Measurements from ENCODE around the gene ATRIP. TPM values are rescaled to one million over a fixed set of nuclear protein-coding genes. Genes with fewer than 3 reads are reported as not detected.
A peak's percentile ranks its signal among the peaks of the same experiment; 100 is the strongest.

The ATRIP gene
- total RNA-seq, 1 experiment from 2014 or later, result 12.5 TPM

DNA sequence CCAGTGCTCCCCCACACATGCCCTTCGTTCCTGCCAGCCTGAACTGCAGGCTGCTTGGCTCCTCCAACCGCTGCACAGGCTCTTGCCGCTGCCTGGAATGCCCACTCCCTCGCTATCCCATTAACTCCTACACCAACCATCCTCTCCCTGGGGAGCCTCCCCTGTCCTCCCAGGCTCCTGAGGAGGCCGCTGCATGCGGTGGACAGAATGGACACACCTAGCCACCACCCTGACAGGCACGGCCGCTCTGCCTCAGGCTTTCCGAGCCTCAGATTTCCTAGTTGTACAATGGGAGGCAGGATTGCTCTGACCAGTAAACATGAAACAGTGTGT is 18.9 kb upstream of the ATRIP start:
- BruUV-seq (replicated peaks), result no TSS peak
- peak overlapping the region; percentile 77 for H3K27ac Mint-ChIP-seq (ENCODE audit: unreplicated experiment)
- CTCF ChIA-PET, result interaction anchor here (2.0 to 3.3 kb wide), 2 partner anchors 8 to 26 kb away, joined by 9 to 23 read pairs; no protein-coding TSS in a partner anchor
- peaks cover 52% of the 10 kb centered on the region for H3K36me3 Mint-ChIP-seq (ENCODE audit: insufficient read depth, unreplicated experiment)
- DNase-seq, result no peak
- no peaks in the 10 kb centered on the region for H3K27me3 Mint-ChIP-seq (ENCODE audit: unreplicated experiment)
- H3K9me3 Mint-ChIP-seq (ENCODE audit: low read depth, unreplicated experiment), result no peaks in the 10 kb centered on the region
- no peak for TF ChIP-seq CTCF (IDR thresholded peaks at IDR 0.05; ENCODE audit: unreplicated experiment)
- peak overlapping the region; percentile 80 for H3K4me3 Mint-ChIP-seq (ENCODE audit: low read depth, unreplicated experiment)
- intact Hi-C loops (cut with micrococcal nuclease; ENCODE audit: unreplicated experiment), result no loop called here
- H3K4me1 Mint-ChIP-seq (ENCODE audit: low read depth, unreplicated experiment), result peaks cover 72% of the 10 kb centered on the region

DNA sequence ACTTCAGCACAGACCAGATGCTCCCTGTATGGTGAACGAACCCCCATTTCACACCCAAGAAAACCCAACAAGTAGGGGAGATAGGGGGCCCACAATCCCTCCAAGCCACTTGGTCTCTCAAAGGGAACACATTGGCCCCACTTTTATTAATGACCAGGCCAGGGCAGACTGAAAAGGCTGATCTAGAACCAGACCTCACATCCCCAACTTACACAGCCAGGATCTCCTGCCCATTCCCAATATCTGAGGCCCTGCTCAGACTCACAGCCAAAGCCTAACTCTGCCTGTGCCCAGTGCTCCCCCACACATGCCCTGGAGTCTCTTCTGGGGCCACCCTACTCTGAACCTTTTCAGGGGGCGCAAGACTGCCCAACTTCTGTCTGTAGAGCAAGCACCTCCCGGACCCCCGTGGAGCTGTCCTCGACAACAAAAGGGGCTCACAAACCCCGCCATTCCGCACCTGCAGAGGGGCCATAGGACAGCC is 18.4 kb upstream of the ATRIP start:
- H3K36me3 Mint-ChIP-seq (ENCODE audit: insufficient read depth, unreplicated experiment), result peaks cover 52% of the 10 kb centered on the region
- H3K4me1 Mint-ChIP-seq (ENCODE audit: low read depth, unreplicated experiment), result peaks cover 67% of the 10 kb centered on the region

GRCh38 chr3:48428572-48429316 is 17.8 kb upstream of the ATRIP start:
- peak; percentile 65 for DNase-seq
- no peaks in the 10 kb centered on the region for H3K9me3 Mint-ChIP-seq (ENCODE audit: low read depth, unreplicated experiment)
- peak overlapping the region; percentile 80 for H3K4me3 Mint-ChIP-seq (ENCODE audit: low read depth, unreplicated experiment)
- peak overlapping the region; percentile 77 for H3K27ac Mint-ChIP-seq (ENCODE audit: unreplicated experiment)
- no TSS peak for BruUV-seq (replicated peaks)
- peaks cover 64% of the 10 kb centered on the region for H3K4me1 Mint-ChIP-seq (ENCODE audit: low read depth, unreplicated experiment)
- H3K27me3 Mint-ChIP-seq (ENCODE audit: unreplicated experiment), result no peaks in the 10 kb centered on the region
- CTCF ChIA-PET, result interaction anchor here (0.6 to 3.3 kb wide), 3 partner anchors 12 to 1388 kb away, joined by 3 to 24 read pairs (median 23); no protein-coding TSS in a partner anchor
- peaks cover 49% of the 10 kb centered on the region for H3K36me3 Mint-ChIP-seq (ENCODE audit: insufficient read depth, unreplicated experiment)
- TF ChIP-seq CTCF (IDR thresholded peaks at IDR 0.05; ENCODE audit: unreplicated experiment), result no peak
- intact Hi-C loops (cut with micrococcal nuclease; ENCODE audit: unreplicated experiment), result no loop called here

More for the DNA sequence above, 18.4 kb upstream of the ATRIP start:
- CTCF ChIA-PET, result interaction anchor here (0.6 to 3.3 kb wide), 3 partner anchors 13 to 1387 kb away, joined by 3 to 24 read pairs (median 23); no protein-coding TSS in a partner anchor
- intact Hi-C loops (cut with micrococcal nuclease; ENCODE audit: unreplicated experiment), result no loop called here
- H3K27ac Mint-ChIP-seq (ENCODE audit: unreplicated experiment), result peak overlapping the region; percentile 77
- no TSS peak for BruUV-seq (replicated peaks)
- no peak for DNase-seq
- H3K9me3 Mint-ChIP-seq (ENCODE audit: low read depth, unreplicated experiment), result no peaks in the 10 kb centered on the region
- H3K27me3 Mint-ChIP-seq (ENCODE audit: unreplicated experiment), result no peaks in the 10 kb centered on the region
- peak overlapping the region; percentile 80 for H3K4me3 Mint-ChIP-seq (ENCODE audit: low read depth, unreplicated experiment)
- no peak for TF ChIP-seq CTCF (IDR thresholded peaks at IDR 0.05; ENCODE audit: unreplicated experiment)

DNA sequence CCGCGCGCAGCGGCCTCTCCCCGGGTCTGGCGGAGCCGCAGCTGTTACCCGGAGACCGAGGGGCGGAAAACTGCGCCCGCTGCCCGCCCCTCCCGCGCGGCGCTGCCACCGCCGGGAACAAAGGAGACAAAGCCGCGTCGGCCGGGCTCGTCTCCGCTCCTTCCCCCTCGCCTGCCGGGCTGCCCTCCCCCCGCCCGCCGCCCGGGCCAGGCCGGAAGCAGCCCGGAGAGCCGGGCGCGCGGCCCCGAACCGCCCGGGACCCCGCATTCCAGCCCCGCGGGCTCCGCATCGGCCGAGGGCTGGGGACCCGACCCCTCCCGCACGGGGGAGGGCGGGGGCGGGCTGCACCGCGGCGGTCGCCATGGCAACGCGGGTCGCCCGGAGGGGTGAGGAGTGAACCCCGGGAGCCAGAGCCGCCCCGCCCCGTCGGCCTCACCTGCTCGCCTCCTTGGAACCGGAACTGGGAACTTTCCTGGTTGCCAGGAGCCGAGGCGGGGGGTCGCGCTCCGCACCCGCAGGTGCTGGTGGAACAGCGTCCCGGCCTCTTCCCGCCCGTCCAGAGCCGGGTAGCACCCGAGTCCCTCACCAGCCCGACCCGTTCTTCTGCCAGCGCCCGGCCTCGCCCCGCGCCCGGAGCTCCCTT is 17.1 kb upstream of the ATRIP start:
- Mint-ChIP-seq H3K27me3 (ENCODE audit: unreplicated experiment) (no peaks in the 10 kb centered on the region), H3K9me3 (ENCODE audit: low read depth, unreplicated experiment) (no peaks in the 10 kb centered on the region), H3K27ac (ENCODE audit: unreplicated experiment) (peak overlapping the region; percentile 89), H3K4me3 (ENCODE audit: low read depth, unreplicated experiment) (peak overlapping the region; percentile 80), H3K36me3 (ENCODE audit: insufficient read depth, unreplicated experiment) (peaks cover 42% of the 10 kb centered on the region), H3K4me1 (ENCODE audit: low read depth, unreplicated experiment) (peaks cover 62% of the 10 kb centered on the region)
- CTCF ChIA-PET, result interaction anchor here (0.9 to 3.3 kb wide), 2 partner anchors 28 to 236 kb away, joined by 3 to 23 read pairs; no protein-coding TSS in a partner anchor
- no TSS peak for BruUV-seq (replicated peaks)
- DNase-seq, result peak; percentile 91
- no peak for TF ChIP-seq CTCF (IDR thresholded peaks at IDR 0.05; ENCODE audit: unreplicated experiment)
- intact Hi-C loops (cut with micrococcal nuclease; ENCODE audit: unreplicated experiment), result no loop called here
